Uterine smooth muscle cell (primary cell): ENCODE data around the gene LARGE1. TPM values are rescaled to one million over a fixed set of nuclear protein-coding genes. Genes with fewer than 3 reads are reported as not detected.

Experiments used
- total RNA-seq: library from RNA; depleted of rRNA; stranded (reverse); fragments of >200 nt; gene quantifications from 2 replicates; pipeline ENCODE4 v1.2.3, GENCODE V29; 2014

Gene LARGE1
- 27.2 and 41.1 TPM in 2 replicates for total RNA-seq

GRCh38 chr22:33920197-33920540 lies at the start of gene LARGE1:
Gene LARGE1, minus strand, starts transcription at chr22:33920476.

